PC-3 (cell line): ENCODE data around the gene PLA2G4D.

Source experiments
- CTCF ChIP-seq: fragments of 300-600 bp; sonication (generic); conservative IDR thresholded peaks from 2 replicates; pipeline ENCODE4 v1.5.1; 2017; ENCODE audit warnings: antibody characterized with exemption, low read depth, mild to moderate bottlenecking, low read length
- EZH2 ChIP-seq: fragments of 300-600 bp; sonication (generic); IDR thresholded peaks from one replicate; pipeline ENCODE4 v1.6.1; 2017; ENCODE audit warnings: antibody characterized with exemption, mild to moderate bottlenecking, low read length; ENCODE audit not compliant: unreplicated experiment

- TF ChIP-seq CTCF (no peak), EZH2 (no peak)
Observed at GRCh38 chr15:42131006-42131405, 36.6 kb upstream of the PLA2G4D start.
